GM21367 (cell line): ENCODE measurements around the gene ADH4.
"Not testable (repeated sequence)": the region's sequence is repeated elsewhere in the genome, so short reads cannot be mapped to it uniquely, and the experiment has no call there.

ENCODE experiments used
- ATAC-seq: cut with Tn5 transposase; IDR thresholded peaks from one replicate; pipeline ENCODE4 v1.9.1; 2021; ENCODE audit not compliant: unreplicated experiment

ADH4 gene

GRCh38 chr4:99135541-99136162 is 8.4 kb downstream of the ADH4 start:
- ATAC-seq = no peak

DNA sequence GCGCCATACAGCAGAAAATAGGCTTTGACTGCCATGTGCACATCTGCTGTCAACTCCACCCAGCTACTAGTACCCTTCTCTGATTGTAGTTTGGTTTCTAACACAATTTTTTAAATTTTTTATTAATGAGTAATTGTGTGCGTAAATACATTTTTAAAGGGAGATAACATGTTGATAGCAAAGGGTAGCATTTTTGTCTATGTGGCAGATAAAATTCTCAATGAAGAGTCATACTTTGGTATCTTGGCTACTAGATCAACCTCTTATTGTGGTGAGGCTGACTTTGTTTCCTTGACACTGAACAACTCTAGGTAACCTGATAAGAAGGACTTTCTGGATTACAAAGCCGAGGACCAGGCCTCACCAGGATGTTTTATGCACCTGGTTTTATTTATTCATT is 9.5 kb downstream of the ADH4 start:
- ATAC-seq = no peak

DNA sequence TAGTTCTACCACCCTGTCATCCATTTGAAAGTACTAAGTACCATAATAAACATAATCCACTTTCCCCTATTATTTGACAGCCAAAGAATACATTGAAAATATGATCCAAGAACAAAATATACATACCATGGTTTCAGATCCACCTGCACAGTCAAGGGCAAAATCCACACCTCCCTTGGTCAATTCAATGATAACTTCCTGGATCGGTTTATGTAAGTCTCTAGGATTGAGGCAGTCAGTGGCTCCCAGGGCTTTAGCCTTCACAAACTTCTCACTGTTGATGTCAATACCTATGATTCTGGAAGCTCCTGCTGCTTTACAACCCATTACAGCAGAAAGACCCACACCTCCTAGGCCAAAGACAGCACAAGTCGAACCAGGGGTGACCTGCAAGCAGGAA is 12.7 kb downstream of the ADH4 start:
- no peak for ATAC-seq

DNA sequence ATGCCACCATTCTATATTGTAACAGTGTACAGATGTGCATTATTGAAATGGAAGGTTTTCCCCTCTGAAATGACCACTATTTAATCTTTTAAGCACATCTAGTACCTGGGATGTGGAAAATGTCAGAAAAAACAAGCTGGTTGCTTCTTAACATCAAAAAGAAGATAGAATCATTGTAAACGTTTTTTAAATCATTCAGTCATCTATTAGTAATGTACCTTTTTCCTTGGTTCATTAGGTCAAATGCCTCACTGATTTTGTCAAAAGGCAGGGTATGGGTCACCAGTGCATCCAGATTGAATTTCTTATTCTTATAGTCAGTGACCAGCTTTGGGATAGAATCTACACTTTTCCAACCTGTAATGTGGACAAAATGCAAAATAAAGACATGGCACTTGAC is 17.7 kb downstream of the ADH4 start:
- no peak for ATAC-seq

DNA sequence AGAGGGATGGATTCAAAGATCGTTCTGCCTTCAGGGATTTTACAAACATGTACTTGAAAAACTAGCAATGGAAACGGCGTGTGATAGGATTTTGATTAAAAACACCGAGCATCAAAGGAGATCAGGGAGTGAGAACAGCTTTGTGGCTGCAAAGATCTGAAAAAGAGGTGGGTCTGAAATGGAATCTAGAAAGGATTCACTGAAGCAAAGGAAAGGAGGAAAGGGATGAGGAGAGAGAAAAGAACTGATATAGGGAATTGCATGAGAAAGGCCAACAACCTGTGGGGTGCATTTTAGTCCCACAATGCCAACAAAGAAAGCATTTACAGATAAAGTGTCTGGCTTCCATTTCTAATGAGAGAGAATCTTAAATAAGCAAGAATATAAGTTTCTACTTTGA is 23.1 kb downstream of the ADH4 start:
- no peak for ATAC-seq

DNA sequence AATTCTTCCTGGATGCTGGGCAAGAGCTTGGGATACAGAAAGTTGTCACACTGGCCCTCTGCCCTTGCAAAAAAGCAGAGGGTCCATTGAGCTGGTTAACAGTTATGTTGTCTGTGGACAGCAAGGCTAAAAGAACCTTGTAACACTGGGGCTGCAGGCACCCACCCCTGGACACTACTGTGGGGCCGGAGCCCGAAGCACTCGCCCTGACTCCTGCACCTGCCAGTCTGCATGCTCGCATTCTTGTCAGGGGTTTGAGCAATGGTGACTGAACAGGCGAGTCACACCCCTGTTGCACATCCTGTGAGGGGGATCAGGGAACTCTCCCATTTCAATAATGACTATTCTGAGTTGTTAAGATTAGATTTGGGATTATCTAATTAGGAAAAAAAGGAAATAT is 23.6 kb downstream of the ADH4 start:
- ATAC-seq = no peak

GRCh38 chr4:99117876-99118693 is 26.0 kb downstream of the ADH4 start:
- ATAC-seq = no peak

DNA sequence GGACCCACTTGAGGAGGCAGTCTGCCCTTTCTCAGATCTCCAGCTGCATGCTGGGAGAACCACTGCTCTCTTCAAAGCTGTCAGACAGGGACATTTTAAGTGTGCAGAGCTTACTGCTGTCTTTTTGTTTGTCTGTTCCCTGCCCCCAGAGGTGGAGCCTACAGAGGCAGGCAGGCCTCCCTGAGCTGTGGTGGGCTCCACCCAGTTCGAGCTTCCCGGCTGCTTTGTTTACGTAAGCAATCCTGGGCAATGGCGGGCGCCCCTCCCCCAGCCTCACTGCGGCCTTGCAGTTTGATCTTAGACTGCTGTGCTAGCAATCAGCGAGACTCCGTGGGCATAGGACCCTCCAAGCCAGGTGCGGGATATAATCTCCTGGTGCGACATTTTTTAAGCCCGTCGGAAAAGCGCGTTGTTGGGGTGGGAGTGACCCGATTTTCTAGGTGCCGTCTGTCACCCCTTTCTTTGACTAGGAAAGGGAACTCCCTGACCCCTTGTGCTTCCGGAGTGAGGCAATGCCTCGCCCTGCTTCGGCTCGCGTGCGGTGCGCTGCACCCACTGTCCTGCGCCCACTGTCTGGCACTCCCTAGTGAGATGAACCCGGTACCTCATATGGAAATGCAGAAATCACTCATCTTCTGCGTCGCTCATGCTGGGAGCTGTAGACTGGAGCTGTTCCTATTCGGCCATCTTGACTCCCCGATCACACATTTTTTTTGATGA is 26.8 kb downstream of the ADH4 start:
- ATAC-seq = not testable (repeated sequence)

- ATAC-seq = not testable (repeated sequence)
Measured at GRCh38 chr4:99109286-99109685, 34.8 kb downstream of the ADH4 start.

DNA sequence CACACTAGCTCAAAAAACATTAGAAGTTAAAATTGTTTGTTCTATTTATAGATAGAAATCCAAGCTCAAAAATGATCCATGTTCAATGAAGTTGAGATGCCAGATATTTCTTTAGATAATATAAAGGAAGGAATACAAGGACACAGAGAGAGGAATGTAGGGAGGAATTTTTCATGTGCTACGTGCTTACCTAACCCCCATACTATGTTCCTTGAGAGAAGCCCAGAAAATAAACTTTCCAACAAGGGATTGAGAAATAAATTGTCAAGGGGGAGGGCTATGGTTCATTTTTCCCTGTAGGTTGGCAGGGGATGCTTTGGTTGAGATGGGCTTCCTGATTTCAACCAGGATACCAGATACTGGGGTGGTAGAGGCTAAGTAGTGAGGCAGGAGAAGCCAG is 39.9 kb downstream of the ADH4 start:
- ATAC-seq = no peak

GRCh38 chr4:99103166-99103565 is 40.9 kb downstream of the ADH4 start:
- ATAC-seq = no peak

- no peak for ATAC-seq
Measured at GRCh38 chr4:99102634-99103033, 41.5 kb downstream of the ADH4 start.

DNA sequence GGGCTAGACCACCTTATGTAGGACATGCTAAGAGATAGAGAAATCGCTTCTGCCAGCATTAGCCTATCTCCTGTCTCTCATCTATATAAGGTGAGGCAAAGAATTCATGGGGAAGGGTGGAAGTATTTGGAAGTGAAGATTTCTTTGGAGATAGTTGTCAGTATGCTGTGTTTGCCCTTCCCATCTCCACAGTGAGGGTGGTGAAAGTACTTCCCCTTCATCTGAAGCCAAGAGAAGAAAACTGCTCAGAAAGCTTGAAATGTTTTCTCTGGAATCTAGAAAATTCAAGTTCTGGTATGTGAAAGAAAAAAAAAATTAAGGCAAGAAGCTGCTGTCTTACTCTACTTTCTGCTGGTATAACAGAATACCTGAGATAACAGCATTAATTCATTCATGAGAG is 43.2 kb downstream of the ADH4 start:
- no peak for ATAC-seq

DNA sequence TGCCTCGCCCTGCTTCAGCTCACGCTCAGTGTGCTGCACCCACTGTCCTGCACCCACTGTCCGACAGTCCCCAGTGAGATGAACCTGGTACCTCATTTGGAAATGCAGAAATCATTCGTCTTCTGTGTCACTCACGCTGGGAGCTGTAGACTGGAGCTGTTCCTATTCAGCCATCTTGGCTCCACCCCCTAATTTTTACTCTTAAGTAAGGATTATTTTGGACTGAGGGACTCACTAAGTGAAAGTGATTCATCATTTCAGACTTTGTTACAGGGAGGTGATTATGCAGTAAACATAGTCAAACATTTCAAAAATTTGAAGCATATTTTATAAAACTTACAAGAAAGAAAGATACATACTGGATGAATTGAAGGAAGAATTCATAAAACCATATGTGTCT is 44.3 kb downstream of the ADH4 start:
- ATAC-seq = not testable (repeated sequence)

- no peak for ATAC-seq
Measured at GRCh38 chr4:99099311-99099710, 44.8 kb downstream of the ADH4 start.

- not testable (repeated sequence) for ATAC-seq
Measured at GRCh38 chr4:99091841-99092240, 52.3 kb downstream of the ADH4 start.

DNA sequence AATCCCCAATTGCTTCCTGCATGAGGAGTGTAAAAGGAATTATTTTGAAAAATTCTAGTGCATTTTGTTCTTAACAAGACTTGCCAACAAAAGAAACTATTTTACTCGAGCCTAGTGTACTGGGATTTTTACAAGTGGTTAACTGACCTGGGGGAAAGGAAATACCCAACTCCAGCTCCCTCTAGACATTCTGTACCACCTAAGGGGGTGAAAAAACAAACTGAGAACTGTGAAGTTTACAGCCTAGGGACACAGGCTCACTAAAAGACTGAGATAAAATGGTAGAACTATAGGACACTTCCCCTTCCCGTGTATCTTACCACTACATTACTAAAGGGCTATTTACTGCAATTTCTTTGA is 52.9 kb downstream of the ADH4 start:
- no peak for ATAC-seq

GRCh38 chr4:99090481-99091215 is 53.4 kb downstream of the ADH4 start:
- no peak for ATAC-seq

- peak; percentile 90 for ATAC-seq
Measured at GRCh38 chr4:99088481-99089365, 55.4 kb downstream of the ADH4 start, which contains the start of gene ADH5. TSS of gene ADH5 (minus strand) at chr4:99088788. CDS start at chr4:99088700, 88 bp downstream.

DNA sequence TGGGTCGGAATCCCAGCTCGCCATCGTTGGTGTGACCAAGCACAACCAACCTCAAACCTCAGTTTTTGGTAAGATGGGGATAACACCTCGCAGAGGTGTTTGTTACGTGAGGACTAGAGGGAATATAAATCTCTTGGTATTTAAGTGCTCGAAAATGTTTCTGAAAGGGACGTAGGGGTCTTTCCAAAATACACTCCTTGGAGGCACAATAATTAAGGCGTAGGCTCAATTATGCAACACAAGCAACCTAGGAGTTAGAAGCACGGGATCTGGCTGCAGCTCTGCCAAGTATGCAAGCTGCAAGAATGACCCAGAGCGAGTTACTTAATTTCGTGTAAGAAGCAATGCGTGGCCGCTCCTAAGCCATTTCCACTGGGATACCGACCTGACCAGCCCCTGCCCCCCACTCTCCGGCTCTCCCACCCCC is 56.1 kb downstream of the ADH4 start:
- ATAC-seq = peak; percentile 22
